Heart left ventricle (tissue), 13 donors: ENCODE data around the gene GRM3.

Experiments used
- POLR2A ChIP-seq, 2 donors: fragments of 450-650 bp; IDR thresholded peaks; one replicate each; pipeline ENCODE4 v1.6.1; 2017; ENCODE audit warnings: antibody characterized with exemption in 2 of 2, mild to moderate bottlenecking in 2 of 2, moderate library complexity in 2 of 2
- TF ChIP-seq, protein P1 (sequence below), 12 donors: fragments of 200-600 bp; sonication (generic) in 4 of 12; IDR thresholded peaks; one replicate each; pipeline versions ENCODE4 v1.5.0 to v1.8.0; 2018 to 2022; ENCODE audit warnings: antibody characterized with exemption in 12 of 12, mild to moderate bottlenecking in 5 of 12
- donor health status: ischemic (EF 13 %, LVEDD 7.1; RV severe dilation, severe dysfunction).
- donor health status: DM: no; HTN: yes; CAD: no.
- donor health status: DM: no; HTN: no; CAD: no.
- donor health status: ischemic (EF 25% LVEDD 6.9; RV normal size, moderate dysfunction).
- donor health status: ischemic (EF 25% LVEDD 5.7; RV mildly dilated, moderate dysfunction).
- donor health status: ischemic (EF 35%, LVEDD 5.7; RV mildly dilated, moderate dysfunction).
- donor health status: nonischemic (EF 11% LVEDD 7.7; RV severe dilation, severe dysfunction).
- donor health status: DM: yes; HTN: yes; CAD: no.
- donor health status: PGD.
- donor health status: ischemic (EF 29% LVEDD 5.4; RV normal size, mild dysfunction).
- donor health status: nonischemic (EF 23%, LVEDD 6.1; RV moderate dilation, normal function).

DNA sequence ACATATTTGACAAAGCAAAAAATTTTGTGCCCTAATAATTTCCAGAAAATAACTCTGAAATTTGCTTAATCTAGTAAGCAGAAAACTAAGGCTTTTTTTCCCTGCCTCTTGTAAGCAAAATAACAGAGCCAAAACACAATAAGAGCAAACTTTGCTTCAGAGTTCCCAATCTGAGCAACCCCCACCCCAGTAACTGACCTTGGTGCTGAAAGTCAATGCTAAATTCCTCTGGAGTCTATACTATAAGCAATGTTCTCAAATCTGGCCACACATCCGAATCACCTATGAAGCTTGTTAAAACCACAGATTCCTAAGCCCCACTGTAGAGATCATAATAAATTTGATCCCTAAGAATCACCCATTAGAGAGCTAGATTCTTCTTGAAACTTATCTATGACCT lies 265.2 kb downstream of the GRM3 start:
- TF ChIP-seq, protein P1, sequence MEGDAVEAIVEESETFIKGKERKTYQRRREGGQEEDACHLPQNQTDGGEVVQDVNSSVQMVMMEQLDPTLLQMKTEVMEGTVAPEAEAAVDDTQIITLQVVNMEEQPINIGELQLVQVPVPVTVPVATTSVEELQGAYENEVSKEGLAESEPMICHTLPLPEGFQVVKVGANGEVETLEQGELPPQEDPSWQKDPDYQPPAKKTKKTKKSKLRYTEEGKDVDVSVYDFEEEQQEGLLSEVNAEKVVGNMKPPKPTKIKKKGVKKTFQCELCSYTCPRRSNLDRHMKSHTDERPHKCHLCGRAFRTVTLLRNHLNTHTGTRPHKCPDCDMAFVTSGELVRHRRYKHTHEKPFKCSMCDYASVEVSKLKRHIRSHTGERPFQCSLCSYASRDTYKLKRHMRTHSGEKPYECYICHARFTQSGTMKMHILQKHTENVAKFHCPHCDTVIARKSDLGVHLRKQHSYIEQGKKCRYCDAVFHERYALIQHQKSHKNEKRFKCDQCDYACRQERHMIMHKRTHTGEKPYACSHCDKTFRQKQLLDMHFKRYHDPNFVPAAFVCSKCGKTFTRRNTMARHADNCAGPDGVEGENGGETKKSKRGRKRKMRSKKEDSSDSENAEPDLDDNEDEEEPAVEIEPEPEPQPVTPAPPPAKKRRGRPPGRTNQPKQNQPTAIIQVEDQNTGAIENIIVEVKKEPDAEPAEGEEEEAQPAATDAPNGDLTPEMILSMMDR (IDR thresholded peaks at IDR 0.05) = no peak
- no peak for TF ChIP-seq POLR2A (IDR thresholded peaks at IDR 0.05)
